Muscle layer of colon (tissue), 2 donors: ENCODE results near the gene TSC22D2.

Source experiments
- H3K27ac ChIP-seq: one replicate; pipeline ENCODE4 v1.7.0; 2013; ENCODE audit warnings: low read depth, mild to moderate bottlenecking, low read length, moderate library complexity
- H3K27me3 ChIP-seq, 2 donors: one replicate each; pipeline ENCODE4 v1.7.0; 2013; ENCODE audit warnings: low read length in 2 of 2, mild to moderate bottlenecking in 2 of 2; ENCODE audit not compliant: insufficient read depth in 2 of 2, control insufficient read depth in 1 of 2
- H3K36me3 ChIP-seq: one replicate; pipeline ENCODE4 v1.7.0; 2013; ENCODE audit warnings: mild to moderate bottlenecking, low read length; ENCODE audit not compliant: insufficient read depth
- H3K4me1 ChIP-seq: one replicate; pipeline ENCODE4 v1.7.0; 2013; ENCODE audit warnings: mild to moderate bottlenecking, low read length; ENCODE audit not compliant: insufficient read depth
- H3K4me3 ChIP-seq, 2 donors: one replicate each; pipeline ENCODE4 v1.7.0; 2013; ENCODE audit warnings: low read length in 2 of 2, low read depth in 1 of 2, mild to moderate bottlenecking in 1 of 2, moderate library complexity in 1 of 2
- H3K9ac ChIP-seq: one replicate; pipeline ENCODE4 v1.7.0; 2013; ENCODE audit warnings: low read length
- H3K9me3 ChIP-seq: one replicate; pipeline ENCODE4 v1.7.0; 2013; ENCODE audit warnings: mild to moderate bottlenecking, low read length
- donor health status: abdominal sarcoma.
- donor health status: Adenocarcinoma of cecum.

Gene TSC22D2

DNA sequence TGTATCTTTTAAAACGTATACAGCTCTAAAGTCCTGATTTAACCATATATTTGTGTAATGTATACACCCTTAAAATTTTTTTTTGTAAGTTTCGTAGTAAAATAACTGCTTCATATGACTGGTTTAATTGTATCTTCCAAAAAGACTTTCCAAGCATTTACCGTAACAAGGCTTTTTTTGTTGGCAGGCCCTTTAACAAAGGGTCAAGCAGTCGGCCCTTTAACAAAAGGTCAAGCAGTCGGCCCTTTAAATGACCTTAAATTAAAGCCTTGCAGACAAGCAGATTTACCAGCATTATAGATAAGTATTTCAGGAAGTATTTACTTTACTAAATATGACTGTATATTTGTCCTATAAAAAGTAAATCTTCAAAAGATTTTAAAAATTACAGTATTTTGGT, 28.1 kb downstream of the TSC22D2 start:
- no peak overlapping the region for H3K4me3 ChIP-seq
- no peaks in the 10 kb centered on the region for H3K36me3 ChIP-seq
- no peaks in the 10 kb centered on the region for H3K9me3 ChIP-seq
- no peaks in the 10 kb centered on the region for H3K27me3 ChIP-seq
- no peak overlapping the region for H3K9ac ChIP-seq
- peaks cover 5% of the 10 kb centered on the region for H3K4me1 ChIP-seq
- no peak overlapping the region for H3K27ac ChIP-seq

DNA sequence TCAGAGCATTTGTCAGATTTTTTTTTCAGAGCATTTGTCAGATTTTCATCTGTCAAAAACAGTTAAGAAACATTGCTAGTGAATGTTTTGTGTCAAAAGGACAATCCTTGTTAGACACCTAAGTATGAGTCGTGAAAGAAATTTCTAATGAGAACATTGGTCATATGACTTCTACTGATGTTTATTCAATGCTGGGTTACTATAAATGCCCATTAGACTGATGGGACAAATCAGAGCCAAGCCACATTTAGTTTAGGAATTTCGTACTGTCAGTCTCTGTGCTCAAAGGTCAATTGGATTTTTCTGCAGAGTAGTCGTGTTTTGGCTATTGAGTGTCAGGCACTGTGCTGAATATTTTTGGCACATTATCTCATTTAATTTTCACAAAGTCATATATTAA, 31.6 kb downstream of the TSC22D2 start:
- H3K9me3 ChIP-seq, result no peaks in the 10 kb centered on the region
- no peak overlapping the region for H3K4me3 ChIP-seq
- no peak overlapping the region for H3K27ac ChIP-seq
- H3K4me1 ChIP-seq, result no peaks in the 10 kb centered on the region
- no peaks in the 10 kb centered on the region for H3K27me3 ChIP-seq
- no peaks in the 10 kb centered on the region for H3K36me3 ChIP-seq
- no peak overlapping the region for H3K9ac ChIP-seq

DNA sequence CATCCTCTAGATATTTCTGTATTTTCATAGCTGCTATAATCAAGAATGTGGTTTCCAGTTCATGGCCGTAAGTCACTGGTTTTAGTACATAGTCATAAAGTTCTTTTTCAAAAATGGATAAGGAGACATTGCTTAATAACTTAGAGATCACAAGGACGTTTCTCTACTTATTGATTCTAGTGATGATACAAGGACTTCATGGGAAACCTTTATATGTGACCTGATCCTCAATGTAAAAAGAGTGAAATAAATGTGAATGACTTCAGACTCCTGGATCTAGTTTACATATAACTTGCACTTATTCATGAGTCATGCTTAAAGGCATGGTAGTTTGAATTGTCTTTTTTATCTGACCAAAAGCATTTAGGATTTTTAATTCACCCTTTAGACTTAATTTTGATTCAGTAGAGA, 35.2 kb downstream of the TSC22D2 start:
- Histone ChIP-seq H3K4me1 (peaks cover 17% of the 10 kb centered on the region), H3K9ac (no peak overlapping the region), H3K36me3 (no peaks in the 10 kb centered on the region), H3K9me3 (no peaks in the 10 kb centered on the region), H3K4me3 (no peak overlapping the region), H3K27me3 (no peaks in the 10 kb centered on the region), H3K27ac (no peak overlapping the region)

DNA sequence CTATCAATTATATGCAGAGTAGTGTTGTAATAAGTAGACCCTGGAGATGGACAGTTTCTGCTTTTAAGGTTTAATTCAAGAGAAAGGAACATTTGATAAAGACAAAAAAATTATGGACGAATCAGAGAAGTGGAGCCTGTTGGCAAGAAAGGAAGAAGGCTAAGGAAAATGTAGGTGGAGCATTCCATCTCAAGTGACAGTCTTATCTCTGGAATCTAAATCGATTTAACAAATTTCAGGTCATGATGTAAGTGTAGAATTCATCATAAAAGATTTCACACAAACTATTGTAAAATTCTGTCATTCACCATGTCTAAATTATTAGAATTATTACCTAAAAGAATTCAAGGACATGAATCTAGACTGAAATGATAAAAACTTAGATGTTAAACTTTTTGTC, 36.3 kb downstream of the TSC22D2 start:
- Histone ChIP-seq H3K9ac (no peak overlapping the region), H3K27me3 (no peaks in the 10 kb centered on the region), H3K36me3 (no peaks in the 10 kb centered on the region), H3K9me3 (no peaks in the 10 kb centered on the region), H3K27ac (no peak overlapping the region), H3K4me1 (peaks cover 21% of the 10 kb centered on the region), H3K4me3 (no peak overlapping the region)

DNA sequence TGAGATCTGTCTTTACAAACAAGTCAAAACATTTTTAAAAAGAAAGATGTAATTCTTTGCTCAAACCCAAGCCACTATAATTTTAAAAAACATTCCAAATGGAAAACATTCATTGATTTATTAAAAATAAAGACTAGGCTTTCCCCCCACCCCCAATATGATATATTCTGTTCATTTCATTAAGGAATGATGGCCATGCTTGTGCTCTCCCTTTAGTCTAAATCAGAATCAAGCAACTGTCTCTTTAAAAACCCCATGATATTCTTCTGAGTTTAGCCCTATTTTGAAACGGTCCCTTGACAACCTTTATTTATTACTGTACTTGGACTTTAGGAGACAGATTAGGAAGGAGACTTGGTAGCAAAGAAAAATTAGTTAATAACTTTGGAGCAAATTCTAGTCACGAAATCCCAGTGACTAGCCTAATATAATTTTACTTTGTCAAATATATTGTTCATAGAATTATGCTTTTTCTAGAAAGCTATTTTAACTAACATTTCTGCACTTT, 38.4 kb downstream of the TSC22D2 start:
- H3K4me1 ChIP-seq, result peaks cover 24% of the 10 kb centered on the region
- no peak overlapping the region for H3K9ac ChIP-seq
- H3K27ac ChIP-seq, result no peak overlapping the region
- H3K4me3 ChIP-seq, result no peak overlapping the region
- no peaks in the 10 kb centered on the region for H3K9me3 ChIP-seq
- H3K36me3 ChIP-seq, result no peaks in the 10 kb centered on the region
- H3K27me3 ChIP-seq, result no peaks in the 10 kb centered on the region

GRCh38 chr3:150447084-150447483, 39.0 kb downstream of the TSC22D2 start:
- H3K4me1 ChIP-seq, result peaks cover 26% of the 10 kb centered on the region
- H3K9me3 ChIP-seq, result no peaks in the 10 kb centered on the region
- H3K9ac ChIP-seq, result no peak overlapping the region
- no peak overlapping the region for H3K4me3 ChIP-seq
- H3K36me3 ChIP-seq, result no peaks in the 10 kb centered on the region
- no peaks in the 10 kb centered on the region for H3K27me3 ChIP-seq
- no peak overlapping the region for H3K27ac ChIP-seq

DNA sequence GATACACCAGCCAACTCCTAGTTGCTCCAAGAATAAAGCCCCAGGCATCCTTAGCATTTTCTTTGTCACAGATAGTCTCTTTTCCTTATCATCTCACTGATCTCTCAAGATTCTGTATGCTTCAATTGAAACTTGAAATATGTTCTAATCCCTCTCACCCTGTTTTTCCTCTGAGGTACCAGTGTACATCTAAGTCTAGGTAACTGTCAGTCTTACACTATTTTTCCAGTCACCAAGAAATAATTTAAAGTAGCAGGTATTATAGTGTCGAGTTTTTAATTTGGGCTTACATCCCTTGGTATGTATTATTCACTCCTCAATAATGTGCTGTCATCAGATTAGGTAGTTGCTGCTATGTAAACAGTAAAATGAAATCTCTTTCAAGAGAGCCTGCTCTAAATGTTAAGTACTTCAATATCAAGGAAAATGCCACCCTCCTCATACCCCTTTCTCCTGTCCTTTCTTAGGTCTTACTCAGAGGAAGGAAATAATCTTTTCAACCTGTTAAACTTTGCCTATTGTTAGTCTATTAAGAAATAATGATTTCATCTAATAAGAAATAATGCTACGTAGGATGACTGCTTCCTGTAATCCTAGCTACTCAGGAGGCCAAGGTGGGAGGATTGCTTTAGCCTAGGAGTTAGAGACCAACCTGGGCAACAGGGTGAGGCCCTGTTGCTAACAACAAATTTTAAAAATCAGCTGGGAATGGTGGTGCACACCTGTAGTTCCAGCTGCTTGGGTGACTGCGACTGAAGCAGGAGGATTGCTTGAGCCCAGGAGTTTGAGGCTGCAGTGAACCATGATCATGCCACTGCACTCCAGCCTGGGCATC, 39.8 kb downstream of the TSC22D2 start:
- H3K27ac ChIP-seq, result no peak overlapping the region
- H3K27me3 ChIP-seq, result no peaks in the 10 kb centered on the region
- no peak overlapping the region for H3K9ac ChIP-seq
- no peaks in the 10 kb centered on the region for H3K36me3 ChIP-seq
- H3K9me3 ChIP-seq, result no peaks in the 10 kb centered on the region
- peaks cover 26% of the 10 kb centered on the region for H3K4me1 ChIP-seq
- H3K4me3 ChIP-seq, result no peak overlapping the region

- H3K9me3 ChIP-seq, result no peaks in the 10 kb centered on the region
- H3K9ac ChIP-seq, result no peak overlapping the region
- H3K4me3 ChIP-seq, result no peak overlapping the region
- no peaks in the 10 kb centered on the region for H3K27me3 ChIP-seq
- peaks cover 33% of the 10 kb centered on the region for H3K4me1 ChIP-seq
- H3K27ac ChIP-seq, result no peak overlapping the region
- no peaks in the 10 kb centered on the region for H3K36me3 ChIP-seq
Measured at GRCh38 chr3:150449169-150449721, 41.1 kb downstream of the TSC22D2 start.

DNA sequence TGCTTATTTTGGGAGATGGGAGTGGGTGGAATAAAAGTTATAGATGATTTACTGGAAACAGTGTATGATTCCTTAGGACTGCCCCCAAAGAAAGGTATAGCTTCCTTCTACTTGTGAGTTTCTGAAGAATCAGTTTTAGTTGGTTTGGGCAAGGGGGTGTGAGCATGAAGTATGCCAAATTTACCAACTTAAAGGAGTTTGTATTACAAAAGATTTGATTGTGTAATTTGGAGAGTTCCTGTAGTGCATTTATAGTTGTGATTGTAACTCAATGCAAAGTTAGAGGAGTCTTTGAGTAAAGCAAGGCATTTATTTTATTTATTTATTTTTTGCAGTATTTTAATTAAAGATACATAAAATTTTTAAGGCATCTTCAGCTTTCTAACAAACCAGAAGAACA, 42.8 kb downstream of the TSC22D2 start:
- H3K36me3 ChIP-seq, result no peaks in the 10 kb centered on the region
- H3K27me3 ChIP-seq, result no peaks in the 10 kb centered on the region
- H3K9me3 ChIP-seq, result no peaks in the 10 kb centered on the region
- H3K4me3 ChIP-seq, result no peak overlapping the region
- H3K27ac ChIP-seq, result no peak overlapping the region
- H3K4me1 ChIP-seq, result peaks cover 33% of the 10 kb centered on the region
- no peak overlapping the region for H3K9ac ChIP-seq

DNA sequence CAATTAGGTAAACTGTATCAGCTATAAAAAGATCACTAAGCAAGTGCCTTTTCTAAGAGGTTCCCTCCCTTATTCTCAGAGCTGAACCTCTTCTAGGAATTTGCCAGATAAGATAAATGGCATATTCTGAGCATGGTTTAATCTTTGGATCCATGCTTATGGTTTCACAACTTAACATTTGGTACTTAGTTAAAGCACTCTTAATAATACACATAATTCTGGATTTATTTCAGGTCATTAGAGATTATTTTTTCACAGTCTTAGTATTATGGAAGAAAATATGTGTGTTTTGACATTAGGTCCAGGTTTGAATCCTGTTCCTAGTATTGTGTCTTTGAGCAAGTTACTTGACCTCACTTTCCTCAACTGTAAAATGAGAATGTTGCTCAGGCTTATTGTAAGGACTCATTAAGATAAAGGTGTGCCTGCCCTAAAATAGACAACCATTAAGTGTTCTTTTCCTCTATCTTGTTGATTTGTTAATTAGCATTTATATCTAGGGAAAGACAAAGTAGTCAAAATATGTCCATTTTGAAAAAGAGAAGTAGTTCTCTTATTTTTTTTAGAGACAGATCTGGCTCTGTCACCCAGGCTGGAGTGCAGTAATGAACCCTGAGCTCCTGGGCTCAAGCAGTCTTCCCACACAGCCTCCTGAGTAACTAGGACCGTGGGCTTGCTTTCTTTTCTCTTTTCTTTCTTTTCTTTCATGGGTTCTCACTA, 43.4 kb downstream of the TSC22D2 start:
- no peak overlapping the region for H3K4me3 ChIP-seq
- peaks cover 31% of the 10 kb centered on the region for H3K4me1 ChIP-seq
- no peak overlapping the region for H3K27ac ChIP-seq
- no peaks in the 10 kb centered on the region for H3K9me3 ChIP-seq
- H3K27me3 ChIP-seq, result no peaks in the 10 kb centered on the region
- H3K36me3 ChIP-seq, result no peaks in the 10 kb centered on the region
- H3K9ac ChIP-seq, result no peak overlapping the region

DNA sequence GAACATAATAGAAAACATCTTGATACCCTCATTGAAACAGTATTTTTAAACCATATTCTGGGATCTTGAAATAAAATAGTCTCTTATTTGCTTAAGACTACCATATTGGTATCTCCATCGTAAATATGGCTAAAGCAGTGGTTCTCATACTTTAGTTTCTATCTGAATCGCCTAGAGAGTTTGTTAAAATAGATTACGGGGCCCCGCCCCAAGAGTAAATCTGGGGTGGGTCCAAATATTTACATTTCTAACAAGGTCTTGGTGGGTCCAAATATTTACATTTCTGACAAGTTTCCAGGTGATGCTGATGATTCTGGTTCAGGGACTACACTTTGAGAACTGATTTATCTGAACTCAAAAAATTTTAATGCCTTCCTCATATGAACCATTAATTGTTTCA, 45.3 kb downstream of the TSC22D2 start:
- H3K27ac ChIP-seq, result no peak overlapping the region
- no peaks in the 10 kb centered on the region for H3K27me3 ChIP-seq
- peaks cover 3% of the 10 kb centered on the region for H3K36me3 ChIP-seq
- no peak overlapping the region for H3K9ac ChIP-seq
- no peaks in the 10 kb centered on the region for H3K9me3 ChIP-seq
- H3K4me1 ChIP-seq, result peaks cover 16% of the 10 kb centered on the region
- H3K4me3 ChIP-seq, result no peak overlapping the region
